ENCODE data around the gene CCDC97.
A peak's percentile ranks its signal among the peaks of the same experiment; 100 is the strongest.
"Not testable (repeated sequence)": the region's sequence is repeated elsewhere in the genome, so short reads cannot be mapped to it uniquely, and the experiment has no call there.

CCDC97 gene

GRCh38 chr19:41274802-41275201, 35.2 kb upstream of the CCDC97 start:
- no peaks in the 10 kb centered on the region for H3K27me3 ChIP-seq (replicated peaks; ENCODE audit: control insufficient read depth, insufficient read depth, low read length)
- no peaks in the 10 kb centered on the region for H3K4me1 ChIP-seq (ENCODE audit: control insufficient read depth, insufficient read depth, low read length)
- no peak overlapping the region for H3K4me3 ChIP-seq (ENCODE audit: low read length)
- peaks cover 100% of the 10 kb centered on the region for H3K36me3 ChIP-seq (ENCODE audit: control insufficient read depth, insufficient read depth, low read length, severe bottlenecking)
- H3K9me3 ChIP-seq (ENCODE audit: control insufficient read depth, low read length): no peaks in the 10 kb centered on the region
- no peak overlapping the region for H3K9ac ChIP-seq (ENCODE audit: low read length)
- no peak for DNase-seq (ENCODE audit: low read depth)

DNA sequence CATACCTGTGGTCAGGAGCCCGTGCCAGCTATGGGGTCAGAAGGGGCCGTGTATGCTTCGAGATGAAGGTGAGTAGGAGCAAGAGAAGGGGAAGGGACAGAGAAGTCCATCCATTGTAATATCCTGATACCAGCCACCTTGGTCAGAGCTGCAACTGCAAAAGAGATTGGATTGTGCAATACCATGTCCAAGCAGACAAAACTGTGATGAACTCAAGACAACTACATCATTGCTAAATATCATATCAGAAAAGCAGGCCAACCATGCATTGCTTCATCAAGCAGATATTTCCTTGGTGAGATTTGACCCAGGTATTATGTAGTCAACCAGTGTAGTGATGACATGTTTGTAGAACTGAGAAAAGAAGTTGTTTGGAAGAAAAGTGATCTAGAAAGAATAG, 33.7 kb upstream of the CCDC97 start:
- peak; percentile 65 for DNase-seq (ENCODE audit: low read depth)
- Histone ChIP-seq H3K4me1 (ENCODE audit: control insufficient read depth, insufficient read depth, low read length) (no peaks in the 10 kb centered on the region), H3K27me3 (replicated peaks; ENCODE audit: control insufficient read depth, insufficient read depth, low read length) (no peaks in the 10 kb centered on the region), H3K9ac (ENCODE audit: low read length) (no peak overlapping the region), H3K4me3 (ENCODE audit: low read length) (no peak overlapping the region), H3K36me3 (ENCODE audit: control insufficient read depth, insufficient read depth, low read length, severe bottlenecking) (peaks cover 100% of the 10 kb centered on the region), H3K9me3 (ENCODE audit: control insufficient read depth, low read length) (no peaks in the 10 kb centered on the region)

GRCh38 chr19:41278478-41278877, 31.5 kb upstream of the CCDC97 start:
- peaks cover 98% of the 10 kb centered on the region for H3K36me3 ChIP-seq (ENCODE audit: control insufficient read depth, insufficient read depth, low read length, severe bottlenecking)
- no peak for DNase-seq (ENCODE audit: low read depth)

DNA sequence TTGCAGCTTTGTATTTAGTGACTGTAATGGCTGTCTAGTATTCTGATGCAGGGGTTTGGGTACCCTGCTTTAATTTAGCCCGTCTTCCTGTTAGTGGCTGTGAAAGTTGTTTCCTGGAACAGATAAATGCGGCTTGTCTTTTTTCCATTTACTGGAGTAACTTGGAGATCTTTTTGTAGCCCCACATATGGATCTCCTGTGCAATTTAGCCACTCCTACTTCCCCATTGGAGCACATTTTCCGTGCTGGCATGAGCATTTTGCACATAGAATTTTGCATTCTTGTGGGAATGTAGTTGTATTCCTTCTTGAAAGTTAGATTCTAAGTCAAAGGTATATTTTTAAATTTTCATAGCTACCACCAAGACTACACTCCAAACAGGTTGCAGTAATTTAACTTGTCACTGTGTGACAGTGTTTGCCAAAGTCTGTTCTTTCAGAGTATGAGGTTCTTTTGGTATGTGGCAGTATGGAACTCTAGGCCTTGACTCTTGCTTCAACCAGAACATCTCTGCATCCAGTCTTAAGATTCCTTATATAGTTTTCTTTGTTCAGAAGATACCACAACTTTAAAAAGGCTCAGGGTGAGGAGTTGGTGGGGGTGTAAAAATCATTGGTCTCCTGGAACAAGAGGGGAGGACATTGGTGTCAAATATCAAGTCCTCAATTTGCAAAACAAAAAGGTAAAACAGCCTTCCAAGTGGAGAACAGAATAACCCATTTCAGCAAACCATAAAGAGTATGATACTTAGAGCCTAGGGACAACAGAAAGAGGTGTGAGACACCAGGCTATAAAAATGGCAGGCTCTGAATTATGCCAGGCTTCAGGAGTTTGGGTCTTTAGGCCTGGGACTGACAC, 21.1 kb upstream of the CCDC97 start:
- Histone ChIP-seq H3K4me1 (ENCODE audit: control insufficient read depth, insufficient read depth, low read length) (peaks cover 5% of the 10 kb centered on the region), H3K9ac (ENCODE audit: low read length) (no peak overlapping the region), H3K27me3 (replicated peaks; ENCODE audit: control insufficient read depth, insufficient read depth, low read length) (no peaks in the 10 kb centered on the region), H3K9me3 (ENCODE audit: control insufficient read depth, low read length) (no peaks in the 10 kb centered on the region), H3K36me3 (ENCODE audit: control insufficient read depth, insufficient read depth, low read length, severe bottlenecking) (peaks cover 95% of the 10 kb centered on the region), H3K4me3 (ENCODE audit: low read length) (no peak overlapping the region)
- DNase-seq (ENCODE audit: low read depth): no peak

More at GRCh38 chr19:41278478-41278877, 31.5 kb upstream of the CCDC97 start:
- Histone ChIP-seq H3K4me3 (ENCODE audit: low read length) (no peak overlapping the region), H3K27me3 (replicated peaks; ENCODE audit: control insufficient read depth, insufficient read depth, low read length) (no peaks in the 10 kb centered on the region), H3K9me3 (ENCODE audit: control insufficient read depth, low read length) (no peaks in the 10 kb centered on the region), H3K9ac (ENCODE audit: low read length) (no peak overlapping the region), H3K4me1 (ENCODE audit: control insufficient read depth, insufficient read depth, low read length) (no peaks in the 10 kb centered on the region)

- H3K4me3 ChIP-seq (ENCODE audit: low read length); H3K4me1 ChIP-seq (ENCODE audit: control insufficient read depth, insufficient read depth, low read length); H3K27me3 ChIP-seq (replicated peaks; ENCODE audit: control insufficient read depth, insufficient read depth, low read length); H3K9ac ChIP-seq (ENCODE audit: low read length); DNase-seq (ENCODE audit: low read depth); H3K9me3 ChIP-seq (ENCODE audit: control insufficient read depth, low read length): not testable (repeated sequence)
- peaks cover 95% of the 10 kb centered on the region for H3K36me3 ChIP-seq (ENCODE audit: control insufficient read depth, insufficient read depth, low read length, severe bottlenecking)
Measured at GRCh38 chr19:41289814-41290213, 20.2 kb upstream of the CCDC97 start.

GRCh38 chr19:41294393-41294792, 15.6 kb upstream of the CCDC97 start:
- no peak overlapping the region for H3K9ac ChIP-seq (ENCODE audit: low read length)
- H3K27me3 ChIP-seq (replicated peaks; ENCODE audit: control insufficient read depth, insufficient read depth, low read length): no peaks in the 10 kb centered on the region
- peaks cover 26% of the 10 kb centered on the region for H3K4me1 ChIP-seq (ENCODE audit: control insufficient read depth, insufficient read depth, low read length)
- no peak for DNase-seq (ENCODE audit: low read depth)
- no peaks in the 10 kb centered on the region for H3K9me3 ChIP-seq (ENCODE audit: control insufficient read depth, low read length)
- H3K36me3 ChIP-seq (ENCODE audit: control insufficient read depth, insufficient read depth, low read length, severe bottlenecking): peaks cover 92% of the 10 kb centered on the region
- H3K4me3 ChIP-seq (ENCODE audit: low read length): no peak overlapping the region

DNA sequence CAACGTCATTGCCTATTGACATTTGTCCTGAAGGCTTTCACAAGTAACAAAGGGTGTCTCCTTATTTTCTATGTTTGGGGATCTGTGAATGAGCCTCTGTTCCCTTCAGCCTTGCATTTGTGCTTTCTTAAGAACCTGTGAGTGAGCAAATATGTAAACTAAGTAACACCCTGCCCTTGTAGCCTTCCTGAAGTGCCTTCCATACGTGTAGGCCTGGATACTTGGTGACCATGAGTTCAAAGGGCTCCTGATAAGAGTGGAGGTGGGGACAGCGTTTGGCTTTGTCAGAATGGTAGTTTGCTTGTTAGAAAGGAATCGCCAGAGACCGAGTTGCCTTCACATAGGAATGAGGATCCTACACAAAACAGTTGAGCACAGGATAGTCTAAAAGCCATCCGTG, 14.5 kb upstream of the CCDC97 start:
- Histone ChIP-seq H3K9me3 (ENCODE audit: control insufficient read depth, low read length) (no peaks in the 10 kb centered on the region), H3K9ac (ENCODE audit: low read length) (no peak overlapping the region), H3K36me3 (ENCODE audit: control insufficient read depth, insufficient read depth, low read length, severe bottlenecking) (peaks cover 88% of the 10 kb centered on the region), H3K4me1 (ENCODE audit: control insufficient read depth, insufficient read depth, low read length) (peaks cover 35% of the 10 kb centered on the region), H3K27me3 (replicated peaks; ENCODE audit: control insufficient read depth, insufficient read depth, low read length) (no peaks in the 10 kb centered on the region), H3K4me3 (ENCODE audit: low read length) (no peak overlapping the region)
- no peak for DNase-seq (ENCODE audit: low read depth)

- Histone ChIP-seq H3K4me3 (ENCODE audit: low read length) (no peak overlapping the region), H3K36me3 (ENCODE audit: control insufficient read depth, insufficient read depth, low read length, severe bottlenecking) (peaks cover 89% of the 10 kb centered on the region), H3K27me3 (replicated peaks; ENCODE audit: control insufficient read depth, insufficient read depth, low read length) (no peaks in the 10 kb centered on the region), H3K9ac (ENCODE audit: low read length) (peak overlapping the region; percentile 5), H3K9me3 (ENCODE audit: control insufficient read depth, low read length) (no peaks in the 10 kb centered on the region), H3K4me1 (ENCODE audit: control insufficient read depth, insufficient read depth, low read length) (peaks cover 35% of the 10 kb centered on the region)
- DNase-seq (ENCODE audit: low read depth): no peak
Measured at GRCh38 chr19:41296433-41296871, 13.5 kb upstream of the CCDC97 start.

- peaks cover 30% of the 10 kb centered on the region for H3K4me1 ChIP-seq (ENCODE audit: control insufficient read depth, insufficient read depth, low read length)
- no peaks in the 10 kb centered on the region for H3K27me3 ChIP-seq (replicated peaks; ENCODE audit: control insufficient read depth, insufficient read depth, low read length)
- no peaks in the 10 kb centered on the region for H3K9me3 ChIP-seq (ENCODE audit: control insufficient read depth, low read length)
- DNase-seq (ENCODE audit: low read depth): no peak
- H3K4me3 ChIP-seq (ENCODE audit: low read length): no peak overlapping the region
- H3K9ac ChIP-seq (ENCODE audit: low read length): peak overlapping the region; percentile 48
- H3K36me3 ChIP-seq (ENCODE audit: control insufficient read depth, insufficient read depth, low read length, severe bottlenecking): peaks cover 87% of the 10 kb centered on the region
Measured at GRCh38 chr19:41297628-41298347, 12.2 kb upstream of the CCDC97 start.

DNA sequence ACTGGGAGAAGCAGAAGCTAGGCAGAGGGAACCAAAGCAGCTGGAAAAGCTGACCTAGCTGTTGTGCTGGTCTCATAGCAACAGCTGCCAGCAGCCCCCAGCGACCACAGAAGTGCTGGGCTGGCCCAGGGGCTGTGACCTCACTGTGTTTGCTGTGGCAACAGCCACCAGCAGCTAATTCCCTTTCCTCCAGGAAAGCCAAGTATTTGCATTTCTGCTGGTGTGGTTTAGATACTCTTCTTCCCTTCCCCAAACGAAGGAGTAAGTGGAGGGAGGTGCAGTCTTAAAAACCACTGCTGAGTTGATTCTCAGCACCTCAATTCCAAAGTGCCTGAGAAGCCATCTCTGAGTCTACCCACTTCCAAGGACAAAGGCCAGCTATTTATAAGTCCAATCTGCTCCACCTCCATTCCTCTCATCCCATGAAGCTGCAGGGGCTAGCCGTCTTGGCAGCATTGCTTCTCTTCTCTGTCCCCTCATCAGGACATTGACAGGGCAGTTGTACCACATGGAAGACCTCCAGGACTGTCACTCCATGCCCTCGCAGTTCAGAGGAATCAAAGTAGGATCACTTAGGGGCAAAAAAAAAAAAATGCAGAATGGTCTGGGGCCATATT, 11.5 kb upstream of the CCDC97 start:
- Histone ChIP-seq H3K9ac (ENCODE audit: low read length) (peak overlapping the region; percentile 48), H3K9me3 (ENCODE audit: control insufficient read depth, low read length) (no peaks in the 10 kb centered on the region), H3K4me1 (ENCODE audit: control insufficient read depth, insufficient read depth, low read length) (peaks cover 30% of the 10 kb centered on the region), H3K4me3 (ENCODE audit: low read length) (peak overlapping the region; percentile 27), H3K36me3 (ENCODE audit: control insufficient read depth, insufficient read depth, low read length, severe bottlenecking) (peaks cover 87% of the 10 kb centered on the region), H3K27me3 (replicated peaks; ENCODE audit: control insufficient read depth, insufficient read depth, low read length) (no peaks in the 10 kb centered on the region)
- peak; percentile 65 for DNase-seq (ENCODE audit: low read depth)

Measured in adipocyte (in vitro differentiated cells).